C4-2B (cell line): ENCODE measurements around the gene SSC5D.

Experiments used
- ZFX ChIP-seq: fragments of 450-650 bp; IDR thresholded peaks from 2 replicates; pipeline ENCODE4 v1.6.1; 2017
- TF ChIP-seq, protein P1 (sequence below): fragments of 450-650 bp; conservative IDR thresholded peaks from 2 replicates; pipeline ENCODE4 v1.5.1; 2017; ENCODE audit warnings: mild to moderate bottlenecking

DNA sequence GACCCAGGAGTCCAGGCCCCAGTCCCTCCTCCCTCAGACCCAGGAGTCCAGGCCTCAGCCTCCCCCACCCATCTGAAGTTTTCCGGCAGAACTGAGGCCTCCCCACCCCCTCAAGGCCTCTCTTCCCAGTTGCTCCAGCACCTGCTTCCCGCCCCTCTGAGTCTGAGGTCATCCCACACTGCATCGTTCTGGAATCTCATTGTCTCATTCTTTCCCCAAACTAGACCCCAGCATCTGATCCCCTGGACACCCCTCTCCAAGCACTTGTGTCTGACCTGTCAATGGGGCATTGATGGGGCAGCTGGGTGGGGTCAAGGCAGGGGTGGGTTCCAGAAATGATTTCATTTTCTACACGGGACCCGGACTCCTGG, 49.5 kb downstream of the SSC5D start:
- TF ChIP-seq, protein P1, sequence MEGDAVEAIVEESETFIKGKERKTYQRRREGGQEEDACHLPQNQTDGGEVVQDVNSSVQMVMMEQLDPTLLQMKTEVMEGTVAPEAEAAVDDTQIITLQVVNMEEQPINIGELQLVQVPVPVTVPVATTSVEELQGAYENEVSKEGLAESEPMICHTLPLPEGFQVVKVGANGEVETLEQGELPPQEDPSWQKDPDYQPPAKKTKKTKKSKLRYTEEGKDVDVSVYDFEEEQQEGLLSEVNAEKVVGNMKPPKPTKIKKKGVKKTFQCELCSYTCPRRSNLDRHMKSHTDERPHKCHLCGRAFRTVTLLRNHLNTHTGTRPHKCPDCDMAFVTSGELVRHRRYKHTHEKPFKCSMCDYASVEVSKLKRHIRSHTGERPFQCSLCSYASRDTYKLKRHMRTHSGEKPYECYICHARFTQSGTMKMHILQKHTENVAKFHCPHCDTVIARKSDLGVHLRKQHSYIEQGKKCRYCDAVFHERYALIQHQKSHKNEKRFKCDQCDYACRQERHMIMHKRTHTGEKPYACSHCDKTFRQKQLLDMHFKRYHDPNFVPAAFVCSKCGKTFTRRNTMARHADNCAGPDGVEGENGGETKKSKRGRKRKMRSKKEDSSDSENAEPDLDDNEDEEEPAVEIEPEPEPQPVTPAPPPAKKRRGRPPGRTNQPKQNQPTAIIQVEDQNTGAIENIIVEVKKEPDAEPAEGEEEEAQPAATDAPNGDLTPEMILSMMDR = no peak
- no peak for TF ChIP-seq ZFX
